Measurements from ENCODE around the gene RAB35. TPM values are rescaled to one million over a fixed set of nuclear protein-coding genes. Genes with fewer than 3 reads are reported as not detected.

RAB35 gene
- total RNA-seq, 1 donor from 2014 or later, result 32.8 TPM

- no peak overlapping the region for H3K4me3 ChIP-seq (ENCODE audit: low read depth, low read length)
- TF ChIP-seq CTCF (IDR thresholded peaks at IDR 0.05; ENCODE audit: insufficient read depth, low read length, poor library complexity, severe bottlenecking), result no peak
- no peaks in the 10 kb centered on the region for H3K27me3 ChIP-seq (ENCODE audit: control insufficient read depth, insufficient read depth, low read length)
- H3K36me3 ChIP-seq (ENCODE audit: control insufficient read depth, insufficient read depth, low read length), result peaks cover 12% of the 10 kb centered on the region
- DNase-seq (ENCODE audit: low read depth), result no peak
Observed at GRCh38 chr12:120138366-120138765, 21.8 kb upstream of the RAB35 start.

GRCh38 chr12:120137833-120138232, 21.3 kb upstream of the RAB35 start:
- no peak overlapping the region for H3K4me3 ChIP-seq (ENCODE audit: low read depth, low read length)
- DNase-seq (ENCODE audit: low read depth), result no peak
- H3K36me3 ChIP-seq (ENCODE audit: control insufficient read depth, insufficient read depth, low read length), result peaks cover 12% of the 10 kb centered on the region
- TF ChIP-seq CTCF (IDR thresholded peaks at IDR 0.05; ENCODE audit: insufficient read depth, low read length, poor library complexity, severe bottlenecking), result no peak
- H3K27me3 ChIP-seq (ENCODE audit: control insufficient read depth, insufficient read depth, low read length), result no peaks in the 10 kb centered on the region

- Histone ChIP-seq H3K4me3 (ENCODE audit: low read depth, low read length) (no peak overlapping the region), H3K27me3 (ENCODE audit: control insufficient read depth, insufficient read depth, low read length) (no peaks in the 10 kb centered on the region), H3K36me3 (ENCODE audit: control insufficient read depth, insufficient read depth, low read length) (peaks cover 11% of the 10 kb centered on the region)
- no peak for TF ChIP-seq CTCF (IDR thresholded peaks at IDR 0.05; ENCODE audit: insufficient read depth, low read length, poor library complexity, severe bottlenecking)
- DNase-seq (ENCODE audit: low read depth), result no peak
Observed at GRCh38 chr12:120136093-120136770, 19.7 kb upstream of the RAB35 start.

GRCh38 chr12:120134307-120134980, 17.9 kb upstream of the RAB35 start:
- no peaks in the 10 kb centered on the region for H3K27me3 ChIP-seq (ENCODE audit: control insufficient read depth, insufficient read depth, low read length)
- no peak for TF ChIP-seq CTCF (IDR thresholded peaks at IDR 0.05; ENCODE audit: insufficient read depth, low read length, poor library complexity, severe bottlenecking)
- peaks cover 12% of the 10 kb centered on the region for H3K36me3 ChIP-seq (ENCODE audit: control insufficient read depth, insufficient read depth, low read length)
- no peak for DNase-seq (ENCODE audit: low read depth)
- H3K4me3 ChIP-seq (ENCODE audit: low read depth, low read length), result no peak overlapping the region

- Histone ChIP-seq H3K36me3 (ENCODE audit: control insufficient read depth, insufficient read depth, low read length) (peaks cover 11% of the 10 kb centered on the region), H3K4me3 (ENCODE audit: low read depth, low read length) (no peak overlapping the region), H3K27me3 (ENCODE audit: control insufficient read depth, insufficient read depth, low read length) (no peaks in the 10 kb centered on the region)
- no peak for TF ChIP-seq CTCF (IDR thresholded peaks at IDR 0.05; ENCODE audit: insufficient read depth, low read length, poor library complexity, severe bottlenecking)
- no peak for DNase-seq (ENCODE audit: low read depth)
Observed at GRCh38 chr12:120132863-120133385, 16.4 kb upstream of the RAB35 start.
